Measurements from ENCODE around the gene IL6. TPM values are rescaled to one million over a fixed set of nuclear protein-coding genes. Genes with fewer than 3 reads are reported as not detected.

Gene IL6
- total RNA-seq, 1 experiment from 2014 or later = not detected

DNA sequence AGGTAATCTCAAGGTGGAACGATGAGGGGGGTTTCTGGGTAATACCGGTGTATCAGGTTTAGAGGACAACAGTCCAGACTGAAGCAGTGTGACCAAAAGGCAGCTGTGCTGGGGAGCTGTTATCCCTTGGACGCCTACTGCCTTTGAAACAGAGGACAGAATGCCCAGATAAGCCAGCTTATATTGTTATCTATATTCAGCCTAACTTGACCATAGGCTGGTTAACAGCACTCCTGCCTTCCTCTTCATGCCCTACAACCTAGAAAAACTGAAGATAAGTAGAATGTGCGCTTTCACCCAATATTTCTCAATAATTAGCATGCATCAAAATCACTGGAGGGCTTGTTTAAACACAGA lies 44.9 kb downstream of the IL6 start:
- Histone ChIP-seq H3K36me3 (ENCODE audit: control insufficient read depth in 1 of 2, insufficient read depth in 2 of 2, low read length in 2 of 2) (no peaks in the 10 kb centered on the region), H4K20me1 (ENCODE audit: insufficient read depth) (no peaks in the 10 kb centered on the region), H3K9me3 (ENCODE audit: control insufficient read depth in 1 of 2, insufficient read depth in 1 of 2, low read depth in 1 of 2, low read length in 2 of 2) (no peaks in the 10 kb centered on the region), H3K27ac (ENCODE audit: low read depth, low read length) (no peak overlapping the region), H3K4me3 (replicated peaks in 1 of 2; ENCODE audit: low read depth in 1 of 2, low read length in 2 of 2) (no peak overlapping the region), H3K9ac (ENCODE audit: low read length) (no peak overlapping the region), H3K4me1 (ENCODE audit: control insufficient read depth in 1 of 2, insufficient read depth in 2 of 2, low read length in 2 of 2) (no peaks in the 10 kb centered on the region), H3K79me2 (ENCODE audit: insufficient read depth, low read length) (no peaks in the 10 kb centered on the region), H3K27me3 (ENCODE audit: insufficient read depth, low read length) (no peaks in the 10 kb centered on the region), H3K4me2 (ENCODE audit: low read length) (no peak overlapping the region), H3K9me2 (ENCODE audit: insufficient read depth) (no peaks in the 10 kb centered on the region), H2AFZ (ENCODE audit: low read depth, low read length, poor library complexity, severe bottlenecking) (no peak overlapping the region)
- intact Hi-C loops (cut with micrococcal nuclease) = no loop called here
- POLR2A ChIA-PET = no interaction called here
- RAD21 ChIA-PET (ENCODE audit: low non-redundant PET in 1 of 2, low total read pairs in 2 of 2, uncharacterized antibody in 2 of 2, unreplicated experiment in 2 of 2) = no interaction called here
- no peak for DNase-seq (ENCODE audit: low read depth, low spot score)
- ATAC-seq = no peak
- TF ChIP-seq, protein P1, sequence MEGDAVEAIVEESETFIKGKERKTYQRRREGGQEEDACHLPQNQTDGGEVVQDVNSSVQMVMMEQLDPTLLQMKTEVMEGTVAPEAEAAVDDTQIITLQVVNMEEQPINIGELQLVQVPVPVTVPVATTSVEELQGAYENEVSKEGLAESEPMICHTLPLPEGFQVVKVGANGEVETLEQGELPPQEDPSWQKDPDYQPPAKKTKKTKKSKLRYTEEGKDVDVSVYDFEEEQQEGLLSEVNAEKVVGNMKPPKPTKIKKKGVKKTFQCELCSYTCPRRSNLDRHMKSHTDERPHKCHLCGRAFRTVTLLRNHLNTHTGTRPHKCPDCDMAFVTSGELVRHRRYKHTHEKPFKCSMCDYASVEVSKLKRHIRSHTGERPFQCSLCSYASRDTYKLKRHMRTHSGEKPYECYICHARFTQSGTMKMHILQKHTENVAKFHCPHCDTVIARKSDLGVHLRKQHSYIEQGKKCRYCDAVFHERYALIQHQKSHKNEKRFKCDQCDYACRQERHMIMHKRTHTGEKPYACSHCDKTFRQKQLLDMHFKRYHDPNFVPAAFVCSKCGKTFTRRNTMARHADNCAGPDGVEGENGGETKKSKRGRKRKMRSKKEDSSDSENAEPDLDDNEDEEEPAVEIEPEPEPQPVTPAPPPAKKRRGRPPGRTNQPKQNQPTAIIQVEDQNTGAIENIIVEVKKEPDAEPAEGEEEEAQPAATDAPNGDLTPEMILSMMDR (IDR thresholded peaks at IDR 0.05 in 2 of 3, conservative IDR thresholded peaks at IDR 0.05 in 1 of 3; ENCODE audit: borderline replicate concordance in 1 of 3, insufficient read depth in 1 of 3, low read depth in 2 of 3, low read length in 2 of 3) = no peak
- TF ChIP-seq JUND (IDR thresholded peaks at IDR 0.05) = no peak
- TF ChIP-seq, protein P2, sequence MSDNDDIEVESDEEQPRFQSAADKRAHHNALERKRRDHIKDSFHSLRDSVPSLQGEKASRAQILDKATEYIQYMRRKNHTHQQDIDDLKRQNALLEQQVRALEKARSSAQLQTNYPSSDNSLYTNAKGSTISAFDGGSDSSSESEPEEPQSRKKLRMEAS (IDR thresholded peaks at IDR 0.05) = no peak
- TF ChIP-seq FOSL1 (IDR thresholded peaks at IDR 0.05; ENCODE audit: low read depth) = no peak
- TF ChIP-seq CEBPB (IDR thresholded peaks at IDR 0.05; ENCODE audit: low read depth) = no peak
- no peak for TF ChIP-seq YY1 (IDR thresholded peaks at IDR 0.05; ENCODE audit: extremely low read depth, insufficient replicate concordance, low read depth, low read length)
- no peak for TF ChIP-seq ELF1 (IDR thresholded peaks at IDR 0.05; ENCODE audit: borderline replicate concordance, low read depth)
- TF ChIP-seq SP1 (IDR thresholded peaks at IDR 0.05; ENCODE audit: low read depth) = no peak
- no peak for TF ChIP-seq ZFX (IDR thresholded peaks at IDR 0.05)
- no peak for TF ChIP-seq EGR1 (IDR thresholded peaks at IDR 0.05; ENCODE audit: low read depth)
- TF ChIP-seq SIN3A (IDR thresholded peaks at IDR 0.05; ENCODE audit: low read depth) = no peak
- no peak for TF ChIP-seq ZBTB33 (IDR thresholded peaks at IDR 0.05; ENCODE audit: extremely low read depth, insufficient replicate concordance, low read length)
- no peak for TF ChIP-seq EZH2phosphoT487 (IDR thresholded peaks at IDR 0.05; ENCODE audit: borderline replicate concordance)
- TF ChIP-seq TCF7L2 (IDR thresholded peaks at IDR 0.05; ENCODE audit: borderline replicate concordance, extremely low read depth, insufficient read depth, insufficient read length) = no peak
- no peak for TF ChIP-seq POLR2AphosphoS5 (IDR thresholded peaks at IDR 0.05; ENCODE audit: low read depth, low read length)
- TF ChIP-seq RAD21 (IDR thresholded peaks at IDR 0.05; ENCODE audit: low read depth) = no peak
- CTCF ChIA-PET = interaction anchor here (0.9 kb wide), 1 partner anchor 11 kb away, joined by 3 read pairs; no protein-coding TSS in a partner anchor
- no TSS peak for BruUV-seq (replicated peaks)

All from HCT116 (cell line).